GM18868 (cell line): ENCODE data around the gene CST6.
"Not testable (repeated sequence)": the region's sequence is repeated elsewhere in the genome, so short reads cannot be mapped to it uniquely, and the experiment has no call there.

ENCODE experiments used
- ATAC-seq: cut with Tn5 transposase; IDR thresholded peaks from one replicate; pipeline ENCODE4 v1.9.1; 2021; ENCODE audit warnings: mild to moderate bottlenecking, moderate library complexity; ENCODE audit not compliant: unreplicated experiment

Gene CST6

DNA sequence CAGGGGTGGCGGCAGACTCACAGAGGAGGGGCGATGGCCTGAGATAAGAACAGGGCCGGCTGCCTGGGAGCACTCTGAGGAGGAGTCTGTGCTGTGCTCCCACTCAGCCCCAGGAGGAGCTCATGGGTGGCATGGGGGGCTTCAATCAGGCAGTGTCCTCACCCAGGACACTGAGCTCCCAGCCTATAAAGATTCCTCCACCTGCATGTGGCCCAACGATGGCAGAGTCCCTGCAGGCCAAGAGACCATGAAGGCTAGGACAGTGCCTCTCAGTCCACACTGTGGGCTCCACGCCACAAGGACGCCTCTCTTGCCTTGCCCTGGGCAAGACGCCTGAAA lies 1.9 kb downstream of the CST6 start:
- no peak for ATAC-seq

DNA sequence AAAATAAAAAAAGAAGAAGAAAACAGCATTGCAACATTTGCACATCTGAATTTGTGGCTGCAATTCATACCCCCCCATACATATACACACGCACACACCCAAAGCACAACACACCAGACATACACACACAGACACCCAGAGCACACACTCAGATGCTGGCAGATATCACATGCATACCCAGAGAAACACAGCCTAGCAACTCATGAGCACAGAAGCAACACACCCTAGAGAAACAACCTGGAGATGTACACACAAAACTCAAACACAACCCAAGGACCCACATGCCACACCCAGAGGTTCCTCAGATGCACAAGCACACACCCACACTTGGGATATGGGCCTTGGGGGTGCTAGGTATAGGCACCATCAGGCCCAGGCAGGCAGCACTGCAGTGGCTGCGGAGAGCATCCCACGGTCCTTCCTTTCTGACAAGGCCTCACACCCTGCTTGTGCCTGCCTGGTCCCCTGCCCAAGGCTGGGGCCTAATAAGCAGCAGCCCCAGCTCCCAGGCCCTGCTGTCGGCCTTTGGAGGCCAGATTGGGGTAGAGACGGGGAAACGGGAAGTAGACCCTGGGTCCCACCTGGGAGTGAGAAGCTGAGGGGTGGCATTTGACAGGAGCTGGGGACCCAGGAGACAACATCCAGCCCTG lies 3.1 kb downstream of the CST6 start:
- ATAC-seq = no peak

GRCh38 chr11:66015454-66015881 lies 3.7 kb downstream of the CST6 start:
- no peak for ATAC-seq

GRCh38 chr11:66015936-66016792 lies 4.4 kb downstream of the CST6 start:
- no peak for ATAC-seq

- ATAC-seq = no peak
These were observed 5.0 kb downstream of the CST6 start for GRCh38 chr11:66016793-66017177.

- ATAC-seq = no peak
These were observed 5.5 kb downstream of the CST6 start for GRCh38 chr11:66017321-66017720.

GRCh38 chr11:66020212-66020611 lies 8.4 kb downstream of the CST6 start:
- no peak for ATAC-seq

- no peak for ATAC-seq
These were observed 9.0 kb downstream of the CST6 start for GRCh38 chr11:66020618-66021357.

DNA sequence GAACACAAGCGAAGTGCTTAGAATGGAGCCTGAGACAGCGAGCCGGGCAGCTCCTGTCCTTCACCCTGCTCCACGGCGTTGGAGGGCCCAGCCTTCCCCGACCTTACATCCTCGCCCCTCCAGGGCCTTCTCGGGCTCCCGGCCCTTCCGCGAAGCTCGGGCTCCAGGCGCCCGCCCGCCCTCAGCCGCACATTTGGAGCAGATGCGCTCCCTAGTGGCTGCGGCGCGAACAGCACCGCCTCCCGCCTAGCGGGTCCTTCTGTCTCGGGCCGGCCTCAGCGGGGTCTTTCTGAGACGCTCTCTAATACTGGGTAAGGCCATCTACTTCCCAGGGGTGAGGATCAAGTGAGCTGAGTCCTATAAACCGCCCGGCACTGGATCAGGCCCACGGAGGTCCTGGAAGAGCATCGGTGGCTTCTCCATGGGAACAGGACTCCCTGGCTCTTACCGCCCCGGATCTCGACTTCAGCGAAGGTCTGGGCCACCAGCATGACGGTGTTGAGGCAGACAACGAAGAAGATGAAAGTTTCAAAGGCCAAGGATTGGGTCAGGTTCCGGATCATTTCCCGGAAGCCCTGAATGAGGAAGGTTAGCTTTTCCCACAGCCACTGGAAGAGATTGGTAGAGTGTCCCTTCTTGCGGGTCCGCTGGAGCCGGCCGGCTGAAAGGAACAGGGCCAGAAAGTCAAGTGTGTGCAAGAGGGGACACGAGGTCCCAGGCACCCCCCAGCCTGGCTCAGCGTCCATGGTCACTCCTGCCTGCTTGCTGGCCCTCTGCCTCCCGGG lies 10.8 kb downstream of the CST6 start:
- ATAC-seq = no peak

GRCh38 chr11:66023186-66023440 lies 11.3 kb downstream of the CST6 start:
- not testable (repeated sequence) for ATAC-seq

DNA sequence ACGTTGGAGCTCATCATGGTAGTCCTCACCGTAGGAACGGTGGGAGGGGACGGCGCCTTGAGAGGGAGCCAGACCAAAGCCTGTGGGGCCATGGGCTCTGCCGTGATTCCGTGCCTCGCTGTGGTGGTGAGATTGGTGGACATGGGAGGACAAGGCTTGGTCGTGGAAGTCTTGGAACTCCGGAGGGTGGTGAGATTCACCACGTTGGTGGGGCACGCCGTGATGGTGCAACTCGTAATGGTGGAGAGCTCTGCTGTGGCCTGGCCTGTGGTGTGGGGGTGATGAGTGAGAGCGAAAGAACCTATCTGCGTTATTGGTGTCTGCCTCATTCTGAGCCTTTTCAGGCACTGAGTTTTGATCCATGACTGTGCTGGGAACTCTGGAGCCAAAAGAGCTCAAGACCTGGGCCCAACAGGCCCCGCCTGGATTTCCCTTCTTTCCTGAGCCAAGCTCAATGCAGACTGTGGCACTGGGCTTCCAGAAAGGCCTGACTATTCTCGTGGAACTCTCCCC lies 14.3 kb downstream of the CST6 start, which contains the start of gene CATSPER1:
Gene CATSPER1, minus strand, starts transcription at position 463 of the 513 bp plus-strand sequence. Its CDS starts 100 bp downstream, at position 363.
- ATAC-seq = no peak

DNA sequence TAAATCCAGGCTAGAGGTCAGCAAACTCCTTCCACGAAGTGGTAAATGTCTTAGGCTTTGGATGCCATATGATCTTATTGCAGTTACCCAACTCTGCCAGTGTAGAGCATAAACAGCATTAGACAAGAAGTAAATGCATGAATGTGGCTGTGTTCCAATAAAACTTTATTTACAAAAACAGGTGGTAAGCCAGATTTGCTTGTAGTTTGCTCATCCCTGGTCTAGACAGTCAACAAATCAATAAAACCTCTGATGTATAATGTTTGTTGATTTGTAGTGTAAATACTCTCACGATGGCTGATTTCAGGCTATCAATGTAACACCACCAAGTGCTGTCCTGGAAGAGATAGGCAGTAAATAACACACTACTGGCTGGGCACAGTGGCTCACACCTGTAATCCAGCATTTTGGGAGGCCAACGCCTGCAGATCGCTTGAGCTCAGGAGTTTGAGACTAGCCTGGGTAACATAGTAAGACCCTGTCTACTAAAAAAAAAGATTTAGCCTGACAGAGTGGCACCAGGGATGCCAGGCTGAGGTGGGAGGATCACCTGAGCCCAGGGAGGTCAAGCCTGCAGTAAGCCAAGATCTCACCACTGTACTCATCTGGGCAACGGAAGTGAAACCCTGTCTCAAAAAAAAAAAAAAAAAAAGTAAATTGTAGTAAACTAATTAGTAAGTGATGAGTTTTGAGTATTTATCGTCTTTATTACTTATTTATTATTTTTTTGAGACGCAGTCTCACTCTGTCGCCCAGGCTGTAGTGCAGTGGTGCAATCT lies 21.3 kb downstream of the CST6 start:
- no peak for ATAC-seq

DNA sequence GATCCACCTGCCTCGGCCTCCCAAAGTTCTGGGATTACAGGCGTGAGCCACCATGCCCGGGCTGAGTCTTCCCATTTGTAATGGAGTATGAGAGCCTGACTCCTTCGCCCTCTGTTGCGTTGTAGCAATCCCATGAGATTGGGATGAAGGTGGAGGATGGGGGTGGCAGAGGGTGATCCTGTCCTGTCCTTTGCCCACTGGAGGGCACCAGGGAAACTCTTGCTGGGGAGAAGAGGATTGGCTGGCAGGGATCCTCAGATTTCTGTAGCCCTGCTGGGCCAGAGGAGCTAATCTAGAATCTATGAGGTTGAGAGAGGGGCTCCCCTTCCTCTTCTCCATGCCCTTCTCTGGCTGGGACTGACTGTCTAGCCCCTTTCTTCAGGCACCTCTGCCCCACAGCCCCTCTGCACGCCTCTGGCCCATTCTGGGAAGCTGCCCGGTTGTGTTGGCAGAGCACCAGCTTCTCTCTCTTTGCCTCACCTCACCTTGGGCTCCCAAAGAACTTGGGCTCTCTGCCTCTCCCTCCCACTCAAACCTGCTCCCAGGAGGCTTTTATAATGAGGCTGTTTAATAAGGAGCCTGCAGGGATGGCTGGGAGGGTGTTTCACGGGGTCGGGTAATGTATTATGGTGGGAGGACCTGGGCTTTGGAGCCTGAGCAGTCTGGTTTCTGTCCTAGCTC lies 24.0 kb downstream of the CST6 start:
- no peak for ATAC-seq

DNA sequence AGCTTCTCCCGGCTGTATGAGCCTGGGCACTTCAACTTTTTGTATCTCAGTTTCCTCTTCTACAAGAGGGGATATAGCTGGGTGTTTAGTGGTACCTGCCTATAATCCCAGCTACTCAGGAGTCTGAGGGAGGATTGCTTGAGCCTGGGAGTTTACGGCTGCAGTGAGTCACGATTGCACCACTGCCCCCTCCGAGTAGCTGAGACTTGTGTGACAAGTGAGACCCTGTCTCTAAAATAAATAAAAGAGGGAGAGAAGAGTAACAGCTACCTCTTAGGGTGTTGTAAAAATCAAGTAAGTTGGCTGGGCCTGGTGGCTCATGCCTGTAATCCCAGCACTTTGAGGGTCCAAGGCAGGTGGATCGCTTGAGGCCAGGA lies 24.5 kb downstream of the CST6 start:
- no peak for ATAC-seq

DNA sequence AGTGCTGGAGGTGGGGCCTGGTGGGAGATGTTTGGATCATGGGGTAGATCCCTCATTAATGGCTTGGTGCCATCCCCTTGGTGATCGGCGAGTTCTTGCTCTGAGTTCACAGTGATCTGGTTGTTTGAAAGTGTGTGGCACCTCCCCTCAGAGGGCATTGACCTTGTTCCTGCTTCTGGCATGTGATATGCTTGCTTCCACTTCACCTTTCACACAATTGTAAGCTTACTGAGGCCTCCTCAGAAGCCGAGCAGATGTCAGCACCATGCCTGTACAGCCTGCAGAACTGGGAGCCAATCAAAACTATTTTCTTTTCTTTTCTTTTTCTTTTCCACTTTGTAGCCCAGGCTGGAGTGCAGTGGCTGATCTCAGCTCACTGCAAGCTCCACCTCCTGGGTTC lies 25.5 kb downstream of the CST6 start:
- no peak for ATAC-seq

DNA sequence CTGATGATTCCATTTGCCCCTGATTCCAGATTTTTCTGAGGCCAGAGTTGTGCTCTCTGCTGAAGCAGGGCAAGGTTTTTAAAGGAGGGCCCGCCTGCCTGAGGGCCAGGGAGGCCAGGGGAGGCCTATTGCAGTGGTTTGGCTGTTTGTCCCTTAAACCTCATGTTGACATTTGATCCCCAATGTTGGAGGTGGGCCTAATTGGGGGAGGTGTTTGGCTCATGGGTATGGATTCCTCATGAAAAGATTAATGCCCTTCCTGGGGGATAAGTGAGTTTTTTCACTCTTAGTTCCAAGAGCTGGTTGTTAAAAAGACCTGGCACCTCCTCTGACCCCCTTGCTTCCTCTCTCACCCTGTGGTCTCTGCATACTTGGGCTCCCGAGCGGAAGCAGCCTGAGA lies 28.0 kb downstream of the CST6 start:
- no peak for ATAC-seq

- no peak for ATAC-seq
These were observed 30.6 kb downstream of the CST6 start for GRCh38 chr11:66042227-66042995.

GRCh38 chr11:66042996-66043906 lies 31.4 kb downstream of the CST6 start:
- no peak for ATAC-seq
